ENCODE results near the gene TIPRL.

- TF ChIP-seq CTCF (IDR thresholded peaks at IDR 0.05) (no peak), POLR2AphosphoS5 (IDR thresholded peaks at IDR 0.05) (no peak), POLR2A (IDR thresholded peaks at IDR 0.05) (no peak), EP300 (IDR thresholded peaks at IDR 0.05) (no peak)
These were observed 27.3 kb downstream of the TIPRL start for GRCh38 chr1:168206111-168206510.

All from stomach (tissue), 4 donors.